Measurements from ENCODE around the gene TRAPPC2B. TPM values are rescaled to one million over a fixed set of nuclear protein-coding genes. Genes with fewer than 3 reads are reported as not detected.
A peak's percentile ranks its signal among the peaks of the same experiment; 100 is the strongest.

Gene TRAPPC2B
- total and polyA plus RNA-seq, 4 donors: 2.8 to 6.1 (median 3.6) TPM

DNA sequence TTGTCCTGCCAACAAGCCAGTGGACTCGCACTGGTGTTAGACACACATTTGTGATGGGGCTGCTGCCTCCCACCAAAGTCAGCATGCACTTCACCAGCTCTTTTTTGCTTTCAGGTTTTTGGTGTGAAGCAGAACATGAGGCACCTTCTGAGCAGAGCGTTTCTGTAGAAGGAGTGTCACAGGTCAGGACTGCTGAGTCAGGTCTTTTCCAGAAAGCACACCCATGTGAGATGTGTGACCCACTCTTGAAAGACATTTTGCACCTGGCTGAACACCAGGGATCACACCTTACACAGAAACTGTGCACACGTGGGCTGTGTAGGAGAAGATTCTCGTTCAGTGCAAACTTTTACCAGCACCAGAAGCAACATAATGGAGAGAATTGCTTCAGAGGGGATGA is 7.4 kb upstream of the TRAPPC2B start (continued):
- TF ChIP-seq, protein P1, sequence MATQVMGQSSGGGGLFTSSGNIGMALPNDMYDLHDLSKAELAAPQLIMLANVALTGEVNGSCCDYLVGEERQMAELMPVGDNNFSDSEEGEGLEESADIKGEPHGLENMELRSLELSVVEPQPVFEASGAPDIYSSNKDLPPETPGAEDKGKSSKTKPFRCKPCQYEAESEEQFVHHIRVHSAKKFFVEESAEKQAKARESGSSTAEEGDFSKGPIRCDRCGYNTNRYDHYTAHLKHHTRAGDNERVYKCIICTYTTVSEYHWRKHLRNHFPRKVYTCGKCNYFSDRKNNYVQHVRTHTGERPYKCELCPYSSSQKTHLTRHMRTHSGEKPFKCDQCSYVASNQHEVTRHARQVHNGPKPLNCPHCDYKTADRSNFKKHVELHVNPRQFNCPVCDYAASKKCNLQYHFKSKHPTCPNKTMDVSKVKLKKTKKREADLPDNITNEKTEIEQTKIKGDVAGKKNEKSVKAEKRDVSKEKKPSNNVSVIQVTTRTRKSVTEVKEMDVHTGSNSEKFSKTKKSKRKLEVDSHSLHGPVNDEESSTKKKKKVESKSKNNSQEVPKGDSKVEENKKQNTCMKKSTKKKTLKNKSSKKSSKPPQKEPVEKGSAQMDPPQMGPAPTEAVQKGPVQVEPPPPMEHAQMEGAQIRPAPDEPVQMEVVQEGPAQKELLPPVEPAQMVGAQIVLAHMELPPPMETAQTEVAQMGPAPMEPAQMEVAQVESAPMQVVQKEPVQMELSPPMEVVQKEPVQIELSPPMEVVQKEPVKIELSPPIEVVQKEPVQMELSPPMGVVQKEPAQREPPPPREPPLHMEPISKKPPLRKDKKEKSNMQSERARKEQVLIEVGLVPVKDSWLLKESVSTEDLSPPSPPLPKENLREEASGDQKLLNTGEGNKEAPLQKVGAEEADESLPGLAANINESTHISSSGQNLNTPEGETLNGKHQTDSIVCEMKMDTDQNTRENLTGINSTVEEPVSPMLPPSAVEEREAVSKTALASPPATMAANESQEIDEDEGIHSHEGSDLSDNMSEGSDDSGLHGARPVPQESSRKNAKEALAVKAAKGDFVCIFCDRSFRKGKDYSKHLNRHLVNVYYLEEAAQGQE (IDR thresholded peaks at IDR 0.05): no peak

DNA sequence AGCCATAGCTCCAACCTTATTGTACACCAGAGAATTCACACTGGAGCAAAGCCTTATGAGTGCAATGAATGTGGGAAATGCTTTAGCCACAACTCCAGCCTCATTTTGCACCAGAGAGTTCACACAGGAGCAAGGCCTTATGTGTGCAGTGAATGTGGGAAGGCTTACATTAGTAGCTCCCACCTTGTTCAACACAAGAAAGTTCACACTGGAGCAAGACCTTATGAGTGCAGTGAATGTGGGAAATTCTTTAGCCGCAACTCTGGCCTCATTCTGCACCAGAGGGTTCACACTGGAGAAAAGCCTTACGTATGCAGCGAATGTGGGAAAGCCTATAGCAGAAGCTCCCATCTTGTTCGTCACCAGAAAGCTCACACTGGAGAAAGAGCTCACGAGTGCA is 5.9 kb upstream of the TRAPPC2B start:
- peak overlapping the region in 2 of 3 donors; percentile 47 to 69 for H3K4me3 ChIP-seq (ENCODE audit: low read depth in 1 of 3, low read length in 3 of 3)
- peaks cover 7 to 58% (median 53%) of the 10 kb centered on the region in 4 donors for H3K36me3 ChIP-seq (ENCODE audit: control insufficient read depth in 4 of 4, insufficient read depth in 3 of 4, low read depth in 1 of 4, low read length in 3 of 4)

More for the DNA sequence above, 5.9 kb upstream of the TRAPPC2B start:
- no peaks in the 10 kb centered on the region for H3K27me3 ChIP-seq (ENCODE audit: control insufficient read depth in 4 of 4, insufficient read depth in 4 of 4, low read length in 3 of 4)
- H3K9ac ChIP-seq (ENCODE audit: low read depth in 1 of 2, low read length in 2 of 2): no peak overlapping the region
- WGBS: 97% methylated on average over 5 of the region's 5 CpGs
- DNase-seq (ENCODE audit: low spot score): no peak
- no peak for TF ChIP-seq FOXA2 (IDR thresholded peaks at IDR 0.05)
- no peak for TF ChIP-seq ZBTB33 (IDR thresholded peaks at IDR 0.05)
- no peak for TF ChIP-seq TAF1 (conservative IDR thresholded peaks at IDR 0.05)
- no peak for TF ChIP-seq CTCF (IDR thresholded peaks at IDR 0.05; ENCODE audit: low read depth, low read length, missing input control)
- TF ChIP-seq, protein P2, sequence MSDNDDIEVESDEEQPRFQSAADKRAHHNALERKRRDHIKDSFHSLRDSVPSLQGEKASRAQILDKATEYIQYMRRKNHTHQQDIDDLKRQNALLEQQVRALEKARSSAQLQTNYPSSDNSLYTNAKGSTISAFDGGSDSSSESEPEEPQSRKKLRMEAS (IDR thresholded peaks at IDR 0.05): no peak
- no peak for TF ChIP-seq FOXA1 (IDR thresholded peaks at IDR 0.05)
- no peak for TF ChIP-seq RXRA (IDR thresholded peaks at IDR 0.05)
- no peak for TF ChIP-seq SP1 (IDR thresholded peaks at IDR 0.05)
- no peak for TF ChIP-seq RAD21 (IDR thresholded peaks at IDR 0.05)
- TF ChIP-seq GABPA (IDR thresholded peaks at IDR 0.05 in 1 of 2, conservative IDR thresholded peaks at IDR 0.05 in 1 of 2): no peak
- peaks cover 38 to 66% (median 64%) of the 10 kb centered on the region in 4 donors for H3K9me3 ChIP-seq (ENCODE audit: control insufficient read depth in 4 of 4, low read length in 3 of 4)
- no peak overlapping the region for H3K27ac ChIP-seq (ENCODE audit: low read depth in 1 of 2, low read length in 2 of 2)
- peaks cover 0 to 9% (median 1%) of the 10 kb centered on the region in 4 donors for H3K4me1 ChIP-seq (ENCODE audit: control insufficient read depth in 4 of 4, insufficient read depth in 4 of 4, low read length in 3 of 4)

All from liver (tissue), 9 donors.